NCI-H526 treated with DMSO at 0.1 percent for 48 hours (cell line): ENCODE data around the gene WDR88.
"Not testable (repeated sequence)": the region's sequence is repeated elsewhere in the genome, so short reads cannot be mapped to it uniquely, and the experiment has no call there.

ENCODE experiments used
- DNase-seq: peaks from one replicate; lab custom pipeline; 2025; lab: John Stamatoyannopoulos, UW

Gene WDR88

GRCh38 chr19:33211794-33212435 lies 80.0 kb downstream of the WDR88 start:
- no peak for DNase-seq

DNA sequence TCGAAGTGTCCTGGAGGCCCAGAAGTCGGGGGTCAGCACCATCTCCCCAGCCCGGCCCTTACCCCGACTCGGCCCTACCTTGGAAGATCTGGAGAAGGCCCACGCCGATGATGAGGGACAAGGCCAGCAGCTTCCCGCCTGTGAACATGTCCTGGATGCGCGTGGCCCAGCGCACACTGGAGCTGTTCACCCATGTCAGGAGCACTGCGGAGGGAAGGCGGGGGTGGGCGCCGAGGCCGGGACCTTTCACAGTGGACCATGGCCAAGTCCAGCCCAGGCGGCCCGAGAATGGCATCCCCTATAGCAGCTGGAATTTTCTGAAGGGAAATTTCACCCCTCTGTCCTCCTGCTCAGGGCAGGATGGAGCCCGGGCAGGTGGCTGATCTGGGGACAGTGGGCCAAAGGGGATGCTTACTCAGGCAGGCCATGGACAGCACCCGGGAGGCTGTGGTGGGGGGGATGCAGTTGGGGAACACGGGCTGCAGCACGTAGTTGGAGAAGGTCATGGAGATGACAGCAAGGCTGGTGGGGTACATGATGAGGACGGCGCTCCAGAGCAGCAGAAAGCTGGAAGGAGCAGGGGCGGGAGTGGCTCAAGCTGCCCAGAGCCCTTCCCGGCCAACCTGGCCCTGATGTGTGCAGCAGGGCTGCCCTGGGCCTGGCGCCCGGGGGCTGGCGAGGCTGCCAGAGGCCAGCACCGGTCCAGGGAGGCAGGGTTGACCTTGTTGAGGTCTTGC lies 80.7 kb downstream of the WDR88 start:
- DNase-seq, result no peak

DNA sequence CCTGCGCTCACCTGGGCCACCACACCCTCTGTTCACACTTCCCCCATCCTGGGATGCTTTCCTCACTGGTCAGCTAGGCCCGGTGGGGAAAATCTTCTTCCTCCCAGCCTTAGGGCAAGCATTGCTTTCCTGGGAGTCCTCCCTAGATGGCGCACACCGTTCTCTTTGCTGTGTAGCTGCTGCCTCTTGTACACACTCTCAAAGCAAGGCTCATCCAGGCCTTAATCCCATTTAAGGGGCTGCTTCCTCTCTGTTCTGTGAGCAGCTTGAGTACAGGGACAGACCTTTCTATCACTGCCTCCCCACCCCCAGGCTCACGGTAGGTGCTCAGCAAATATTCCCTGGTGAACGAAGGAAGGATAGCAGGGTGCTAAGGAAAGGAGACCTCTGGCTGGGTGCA lies 82.7 kb downstream of the WDR88 start:
- DNase-seq, result peak; percentile 43

DNA sequence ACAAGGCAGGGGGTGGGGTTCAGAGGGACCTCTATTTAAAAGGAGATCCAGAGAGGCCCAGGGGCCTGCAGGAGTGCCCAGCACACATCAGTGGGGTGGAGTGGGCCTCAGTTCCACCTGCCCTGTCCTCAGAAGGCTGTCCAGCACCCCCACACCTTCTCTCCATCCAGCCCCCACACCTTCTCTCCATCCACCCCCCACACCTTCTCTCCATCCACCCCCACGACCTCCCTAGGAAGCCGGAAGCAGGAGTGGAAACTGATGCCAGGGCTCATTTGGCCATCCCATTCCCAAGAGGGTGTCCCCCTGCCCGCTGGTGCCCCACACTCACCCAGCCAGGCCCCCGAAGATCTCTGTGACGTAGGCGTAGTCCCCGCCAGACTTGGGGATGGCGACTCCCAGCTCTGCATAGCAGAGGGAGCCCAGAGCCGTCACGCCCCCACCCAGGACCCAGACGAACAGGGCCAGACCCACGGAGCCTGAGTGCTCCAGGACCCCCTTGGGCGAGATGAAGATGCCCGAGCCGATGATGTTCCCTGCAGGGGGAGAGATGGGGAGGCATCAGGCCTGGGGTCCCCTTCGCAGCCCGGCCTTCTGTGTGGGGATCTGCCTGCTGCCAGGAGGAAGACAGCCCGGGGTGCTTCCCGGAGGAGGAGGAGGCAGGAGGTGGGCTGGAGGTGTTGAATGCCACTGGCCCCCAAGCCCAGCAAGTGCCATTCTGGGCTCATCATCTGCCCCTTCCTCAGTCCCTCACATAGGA lies 83.7 kb downstream of the WDR88 start:
- no peak for DNase-seq

DNA sequence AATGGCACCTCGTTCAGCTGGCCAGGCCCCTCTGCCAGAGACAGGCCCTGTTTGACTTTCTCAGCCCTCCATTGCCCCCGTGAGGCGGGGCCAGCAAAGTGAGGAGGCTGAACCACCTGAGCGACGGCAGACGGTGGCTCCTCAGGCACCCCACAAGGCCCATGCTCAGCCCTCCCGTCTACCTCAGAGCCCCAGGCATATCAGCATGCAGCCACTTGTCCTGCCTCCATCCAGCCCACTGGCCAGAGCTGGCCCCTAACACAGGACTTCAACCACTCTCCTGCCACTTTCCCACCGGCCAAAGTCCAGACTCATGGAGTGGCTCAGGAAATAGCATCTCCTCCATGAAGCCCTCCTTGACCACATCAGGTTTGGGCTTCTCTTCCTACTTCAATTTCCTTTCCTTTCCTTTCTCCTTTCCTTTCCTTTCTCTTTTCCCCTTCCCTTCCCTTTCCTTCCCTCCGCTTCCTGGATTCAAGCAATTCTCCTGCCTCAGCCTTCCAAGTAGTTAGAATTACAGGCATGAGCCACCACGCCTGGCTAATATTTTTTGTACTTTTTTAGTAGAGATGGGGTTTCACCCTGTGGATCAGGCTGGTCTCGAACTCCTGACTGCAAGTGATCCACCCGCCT lies 84.4 kb downstream of the WDR88 start:
- DNase-seq, result no peak

- no peak for DNase-seq
Measured at GRCh38 chr19:33217881-33218280, 86.0 kb downstream of the WDR88 start.

GRCh38 chr19:33219261-33219815 lies 87.4 kb downstream of the WDR88 start:
- no peak for DNase-seq

GRCh38 chr19:33220115-33220514 lies 88.2 kb downstream of the WDR88 start:
- DNase-seq, result no peak

DNA sequence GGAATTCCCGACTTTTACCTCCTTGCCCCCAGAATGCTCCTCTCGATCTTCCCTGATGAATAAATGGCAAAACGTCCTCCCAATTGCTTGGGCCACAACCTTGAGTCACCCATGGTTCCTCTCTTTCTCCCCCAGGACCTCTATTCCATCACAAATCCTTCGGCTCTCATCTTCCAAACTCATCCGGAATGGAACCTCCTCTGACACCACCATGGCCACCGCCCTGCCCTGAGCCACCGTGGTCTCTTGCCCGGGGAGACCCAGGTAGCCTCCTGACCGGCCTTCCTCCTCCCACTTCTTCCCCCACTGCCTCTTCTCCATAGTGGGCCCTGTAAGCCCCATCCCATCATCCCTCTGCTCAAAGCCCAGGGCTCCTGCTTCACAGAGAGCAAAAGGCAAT lies 88.8 kb downstream of the WDR88 start:
- no peak for DNase-seq

DNA sequence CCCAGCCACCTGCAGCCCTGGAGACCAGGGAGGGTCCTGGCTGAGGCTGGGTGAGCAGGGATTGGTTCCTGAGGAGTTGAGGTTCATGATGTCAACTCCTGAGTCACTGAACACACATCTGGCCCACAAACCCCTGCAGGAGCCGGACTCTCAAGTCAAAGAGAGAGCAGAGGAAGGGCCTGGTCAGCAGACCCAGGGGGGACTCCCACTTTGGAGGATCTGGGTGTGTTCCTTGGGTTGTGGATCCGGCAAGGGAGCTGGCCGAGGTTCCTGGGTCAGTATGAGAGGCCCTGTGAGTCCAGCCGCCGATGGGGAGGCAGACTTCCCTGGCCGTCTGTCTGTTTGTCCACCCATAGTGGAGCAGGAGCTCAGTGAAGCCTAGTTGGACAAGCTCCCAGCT lies 89.7 kb downstream of the WDR88 start:
- no peak for DNase-seq

DNA sequence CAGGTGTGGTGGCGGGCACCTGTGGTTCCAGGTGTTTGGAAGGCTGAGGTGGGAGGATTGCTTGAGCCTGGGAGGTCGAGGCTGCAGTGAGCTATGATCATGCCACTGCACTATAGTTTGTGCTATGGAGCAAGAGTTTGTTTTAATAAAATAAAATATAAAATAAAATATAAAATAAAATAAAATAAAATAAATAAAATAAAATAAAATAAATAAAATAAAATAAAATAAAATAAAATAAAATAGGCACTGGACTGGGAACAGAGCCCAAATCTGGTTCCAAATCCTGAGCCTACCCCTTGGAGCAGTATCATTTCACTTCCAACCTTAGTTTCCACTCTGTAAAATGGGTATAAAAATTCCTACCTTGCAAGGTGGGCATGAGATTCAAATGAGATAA lies 90.3 kb downstream of the WDR88 start:
- not testable (repeated sequence) for DNase-seq

GRCh38 chr19:33224694-33225457 lies 93.0 kb downstream of the WDR88 start:
- DNase-seq, result no peak
